ENCODE results near the gene CCDC90B. TPM values are rescaled to one million over a fixed set of nuclear protein-coding genes. Genes with fewer than 3 reads are reported as not detected.
"Not testable (repeated sequence)": the region's sequence is repeated elsewhere in the genome, so short reads cannot be mapped to it uniquely, and the experiment has no call there.

The CCDC90B gene
- total and polyA plus RNA-seq, 2 donors (not counting 1 experiment from before 2014, with no cell fraction given) = 20.5 to 35.2 TPM

GRCh38 chr11:83316143-83316896, 30.2 kb upstream of the CCDC90B start:
- H3K4me3 Mint-ChIP-seq; H3K4me1 ChIP-seq (ENCODE audit: control insufficient read depth in 2 of 2, insufficient read depth in 2 of 2, low read length in 2 of 2); DNase-seq; CTCF ChIA-PET; ATAC-seq (ENCODE audit: low read depth); H2AFZ ChIP-seq (ENCODE audit: insufficient read depth, low read depth, low read length, poor library complexity, severe bottlenecking); H3K79me2 ChIP-seq (ENCODE audit: control insufficient read depth, insufficient read depth, low read length); H3K27ac ChIP-seq (ENCODE audit: low read length in 2 of 2); H3K4me1 Mint-ChIP-seq; H3K4me3 ChIP-seq (ENCODE audit: control extremely low read depth in 1 of 5, extremely low read depth in 1 of 5, insufficient read depth in 1 of 5, low read depth in 2 of 5, low read length in 4 of 5); H4K20me1 ChIP-seq (ENCODE audit: control insufficient read depth, insufficient read depth, low read length, poor library complexity, severe bottlenecking); H3K36me3 ChIP-seq (replicated peaks in 1 of 2; ENCODE audit: control extremely low read depth in 1 of 2, control insufficient read depth in 1 of 2, extremely low read depth in 1 of 2, insufficient read depth in 2 of 2, low read length in 1 of 2); H3K9ac ChIP-seq (ENCODE audit: low read length); POLR2A ChIA-PET; H3K27ac Mint-ChIP-seq; H3K27me3 ChIP-seq (replicated peaks in 1 of 4; ENCODE audit: control extremely low read depth in 1 of 4, control insufficient read depth in 3 of 4, insufficient read depth in 4 of 4, low read length in 3 of 4); H3K4me2 ChIP-seq (replicated peaks; ENCODE audit: low read depth, low read length, poor library complexity, severe bottlenecking); intact Hi-C loops (cut with micrococcal nuclease); H3K9me3 ChIP-seq (ENCODE audit: control extremely low read depth in 1 of 3, control insufficient read depth in 2 of 3, insufficient read depth in 1 of 3, low read length in 2 of 3); H3K9me3 Mint-ChIP-seq (ENCODE audit: insufficient read depth): not testable (repeated sequence)
- WGBS (ENCODE audit: insufficient coverage) = 97% methylated on average over 6 of the region's 59 CpGs
- peaks cover 13% of the 10 kb centered on the region for H3K27me3 Mint-ChIP-seq

- no peaks in the 10 kb centered on the region for H3K9me3 Mint-ChIP-seq (ENCODE audit: insufficient read depth)
- Histone ChIP-seq H3K9ac (ENCODE audit: low read length) (no peak overlapping the region), H3K4me2 (replicated peaks; ENCODE audit: low read depth, low read length, poor library complexity, severe bottlenecking) (no peak overlapping the region), H3K27me3 (replicated peaks in 1 of 4; ENCODE audit: control extremely low read depth in 1 of 4, control insufficient read depth in 3 of 4, insufficient read depth in 4 of 4, low read length in 3 of 4) (no peaks in the 10 kb centered on the region), H4K20me1 (ENCODE audit: control insufficient read depth, insufficient read depth, low read length, poor library complexity, severe bottlenecking) (no peaks in the 10 kb centered on the region), H2AFZ (ENCODE audit: insufficient read depth, low read depth, low read length, poor library complexity, severe bottlenecking) (no peak overlapping the region), H3K4me3 (ENCODE audit: control extremely low read depth in 1 of 5, extremely low read depth in 1 of 5, insufficient read depth in 1 of 5, low read depth in 2 of 5, low read length in 4 of 5) (no peak overlapping the region), H3K9me3 (ENCODE audit: control extremely low read depth in 1 of 3, control insufficient read depth in 2 of 3, insufficient read depth in 1 of 3, low read length in 2 of 3) (no peaks in the 10 kb centered on the region), H3K27ac (ENCODE audit: low read length in 2 of 2) (no peak overlapping the region), H3K36me3 (replicated peaks in 1 of 2; ENCODE audit: control extremely low read depth in 1 of 2, control insufficient read depth in 1 of 2, extremely low read depth in 1 of 2, insufficient read depth in 2 of 2, low read length in 1 of 2) (no peaks in the 10 kb centered on the region), H3K4me1 (ENCODE audit: control insufficient read depth in 2 of 2, insufficient read depth in 2 of 2, low read length in 2 of 2) (no peaks in the 10 kb centered on the region), H3K79me2 (ENCODE audit: control insufficient read depth, insufficient read depth, low read length) (no peaks in the 10 kb centered on the region)
- ATAC-seq (ENCODE audit: low read depth) (no peak), DNase-seq (no peak)
- no peak overlapping the region for H3K4me3 Mint-ChIP-seq
- ChIA-PET POLR2A (no interaction called here), CTCF (no interaction called here)
- no peak for TF ChIP-seq CTCF (IDR thresholded peaks at IDR 0.05)
- TF ChIP-seq EZH2 (IDR thresholded peaks at IDR 0.05; ENCODE audit: borderline replicate concordance, insufficient read depth, low read depth, low read length, poor library complexity, severe bottlenecking) = no peak
- no peaks in the 10 kb centered on the region for H3K4me1 Mint-ChIP-seq
- no peak overlapping the region for H3K27ac Mint-ChIP-seq
- peaks cover 22% of the 10 kb centered on the region for H3K27me3 Mint-ChIP-seq
- intact Hi-C loops (cut with micrococcal nuclease) = no loop called here
Measured at GRCh38 chr11:83312430-83312829, 26.3 kb upstream of the CCDC90B start.
